Erythroblast (primary cell): ENCODE data around the gene ADGRG4.

ENCODE experiments used
- GATA1 ChIP-seq: IDR thresholded peaks from 2 replicates; pipeline ENCODE4 v1.6.1; 2011; ENCODE audit warnings: low read depth, mild to moderate bottlenecking, control low read depth, low read length, moderate library complexity
- POLR2A ChIP-seq: IDR thresholded peaks from 2 replicates; pipeline ENCODE4 v1.6.1; 2011; ENCODE audit warnings: mild to moderate bottlenecking, low read length

DNA sequence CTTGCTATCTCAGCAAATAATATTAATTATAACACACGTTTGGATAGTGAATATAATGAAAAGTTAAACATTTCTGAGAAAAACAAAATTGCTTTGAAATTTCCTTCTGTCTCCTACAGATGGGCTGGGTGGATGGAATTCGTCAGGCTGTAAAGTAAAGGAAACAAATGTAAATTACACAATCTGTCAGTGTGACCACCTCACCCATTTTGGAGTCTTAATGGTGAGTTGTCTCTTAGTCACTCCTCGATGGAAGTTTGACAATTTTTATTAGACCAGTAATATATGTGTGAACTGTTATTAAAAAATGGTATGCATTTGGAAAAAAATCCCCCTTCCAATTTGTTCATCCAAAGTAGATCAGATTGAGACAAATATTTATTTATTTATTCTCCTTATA is 94.5 kb downstream of the ADGRG4 start:
- TF ChIP-seq POLR2A (no peak), GATA1 (no peak)
